ENCODE data around the gene CPNE7.

CPNE7 gene

DNA sequence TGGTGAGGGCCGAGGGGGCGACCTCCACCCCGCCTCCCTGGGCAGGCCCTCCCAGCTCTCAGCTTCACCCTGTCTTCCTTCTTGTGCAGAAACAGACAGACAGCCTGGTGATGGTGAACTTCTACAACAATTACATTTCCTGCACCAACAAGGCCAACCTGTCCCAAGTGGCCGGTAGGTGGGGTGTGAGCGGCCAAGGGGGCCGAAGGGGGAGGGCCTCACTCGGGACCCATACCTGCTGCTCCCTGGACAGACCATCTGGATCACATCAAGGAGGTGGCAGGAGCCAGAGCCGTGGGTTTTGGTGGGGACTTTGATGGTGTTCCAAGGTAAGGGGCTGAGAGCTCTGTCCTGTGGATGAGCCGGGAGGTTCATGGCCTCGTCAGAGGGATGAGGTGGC lies 61.8 kb downstream of the CPNE7 start:
- Histone ChIP-seq H3K27ac (ENCODE audit: low read depth, low read length) (no peak overlapping the region), H3K4me1 (ENCODE audit: control insufficient read depth in 5 of 5, insufficient read depth in 5 of 5, low read length in 5 of 5) (peaks cover 0 to 17% (median 11%) of the 10 kb centered on the region in 5 donors), H3K4me3 (ENCODE audit: low read depth in 1 of 5, low read length in 5 of 5) (no peak overlapping the region), H3K36me3 (ENCODE audit: control insufficient read depth in 5 of 5, insufficient read depth in 5 of 5, low read length in 5 of 5) (no peaks in the 10 kb centered on the region), H3K9ac (ENCODE audit: low read length in 5 of 5) (no peak overlapping the region), H3K27me3 (ENCODE audit: control insufficient read depth in 5 of 5, insufficient read depth in 4 of 5, low read length in 5 of 5) (peaks cover 15 to 33% (median 29%) of the 10 kb centered on the region in 5 donors), H3K9me3 (ENCODE audit: control insufficient read depth in 5 of 5, low read length in 5 of 5) (peaks cover 0 to 3% (median 0%) of the 10 kb centered on the region in 5 donors)

DNA sequence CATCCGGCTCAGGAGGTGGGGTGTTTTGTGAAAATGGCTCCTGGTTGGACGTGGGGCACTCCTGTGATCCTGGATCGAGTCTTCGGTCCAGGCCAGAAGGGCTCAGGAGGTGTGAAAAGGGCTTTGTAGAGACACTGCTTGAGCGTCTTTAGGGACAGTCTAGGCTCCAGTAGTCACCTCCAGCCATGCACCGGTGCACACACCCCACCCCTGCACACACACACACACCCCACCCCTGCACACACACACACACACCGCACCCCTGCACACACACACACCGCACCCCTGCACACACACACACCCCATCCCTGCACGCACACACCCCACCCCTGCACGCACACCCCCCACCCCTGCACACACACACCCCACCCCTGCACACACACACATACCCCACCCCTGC lies 62.9 kb downstream of the CPNE7 start:
- Histone ChIP-seq H3K9me3 (ENCODE audit: control insufficient read depth in 5 of 5, low read length in 5 of 5) (peaks cover 0 to 3% (median 0%) of the 10 kb centered on the region in 5 donors), H3K9ac (ENCODE audit: low read length in 5 of 5) (no peak overlapping the region)

DNA sequence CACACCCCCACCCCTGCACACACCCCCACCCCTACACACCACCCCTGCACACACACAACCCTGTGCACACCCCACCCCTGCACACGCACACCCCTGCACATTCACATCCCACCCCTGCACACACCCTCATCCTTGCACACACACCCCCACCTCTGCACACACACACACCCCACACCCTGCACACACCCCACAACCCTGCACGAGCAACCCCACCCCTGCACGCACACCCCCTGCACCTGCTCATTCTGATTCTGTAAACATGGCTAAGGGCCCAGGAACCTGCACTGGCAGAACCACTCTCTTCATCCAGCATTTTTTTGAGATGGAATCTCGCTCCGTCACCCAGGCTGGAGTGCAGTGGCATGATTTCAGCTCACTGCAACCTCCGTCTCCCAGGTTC lies 63.8 kb downstream of the CPNE7 start:
- H3K36me3 ChIP-seq (ENCODE audit: control insufficient read depth in 5 of 5, insufficient read depth in 5 of 5, low read length in 5 of 5) = peaks cover 0 to 4% (median under 1%) of the 10 kb centered on the region in 5 donors
- peaks cover 0 to 3% (median 0%) of the 10 kb centered on the region in 5 donors for H3K9me3 ChIP-seq (ENCODE audit: control insufficient read depth in 5 of 5, low read length in 5 of 5)
- no peak overlapping the region for H3K27ac ChIP-seq (ENCODE audit: low read depth, low read length)
- peaks cover 4 to 21% (median 18%) of the 10 kb centered on the region in 5 donors for H3K27me3 ChIP-seq (ENCODE audit: control insufficient read depth in 5 of 5, insufficient read depth in 4 of 5, low read length in 5 of 5)
- no peak overlapping the region for H3K4me3 ChIP-seq (ENCODE audit: low read depth in 1 of 5, low read length in 5 of 5)
- H3K9ac ChIP-seq (ENCODE audit: low read length in 5 of 5) = no peak overlapping the region
- H3K4me1 ChIP-seq (ENCODE audit: control insufficient read depth in 5 of 5, insufficient read depth in 5 of 5, low read length in 5 of 5) = peaks cover 0 to 17% (median 11%) of the 10 kb centered on the region in 5 donors

More for the DNA sequence above, 62.9 kb downstream of the CPNE7 start:
- Histone ChIP-seq H3K27ac (ENCODE audit: low read depth, low read length) (no peak overlapping the region), H3K27me3 (ENCODE audit: control insufficient read depth in 5 of 5, insufficient read depth in 4 of 5, low read length in 5 of 5) (peaks cover 9 to 23% (median 19%) of the 10 kb centered on the region in 5 donors), H3K4me3 (ENCODE audit: low read depth in 1 of 5, low read length in 5 of 5) (no peak overlapping the region), H3K36me3 (ENCODE audit: control insufficient read depth in 5 of 5, insufficient read depth in 5 of 5, low read length in 5 of 5) (no peaks in the 10 kb centered on the region), H3K4me1 (ENCODE audit: control insufficient read depth in 5 of 5, insufficient read depth in 5 of 5, low read length in 5 of 5) (peaks cover 0 to 17% (median 11%) of the 10 kb centered on the region in 5 donors)

DNA sequence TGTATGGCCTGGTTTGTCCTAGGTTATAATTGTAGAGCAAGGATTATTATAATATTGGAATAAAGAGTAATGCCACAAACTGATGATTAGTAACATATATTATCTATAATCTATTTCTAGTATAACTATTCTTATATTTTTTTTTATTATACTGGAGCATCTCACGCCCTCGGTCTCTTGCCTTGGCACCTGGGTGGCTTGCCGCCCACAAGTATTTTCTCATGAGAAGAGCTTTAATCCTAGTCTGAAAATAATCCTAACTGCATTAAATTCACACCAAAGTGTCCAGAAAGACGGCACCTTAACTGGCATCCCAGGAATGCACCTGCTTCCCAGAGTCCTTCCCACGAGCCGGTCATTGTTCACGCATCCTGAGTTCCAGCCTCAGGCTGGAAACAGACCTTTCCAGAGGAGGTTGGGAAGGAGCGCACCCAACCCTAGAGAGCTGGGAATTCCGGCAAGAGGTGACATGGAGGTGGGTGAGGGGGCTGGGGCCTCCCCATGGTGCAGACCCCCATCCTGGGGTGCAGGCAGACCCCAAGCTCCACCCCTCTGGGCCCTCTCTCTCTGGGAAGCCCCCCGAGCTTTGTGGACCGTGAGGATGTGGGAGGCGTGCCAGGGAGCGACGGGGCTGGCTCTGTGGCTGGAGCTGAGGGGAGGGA lies 66.0 kb downstream of the CPNE7 start:
- H3K27ac ChIP-seq (ENCODE audit: low read depth, low read length) = no peak overlapping the region
- H3K36me3 ChIP-seq (ENCODE audit: control insufficient read depth in 5 of 5, insufficient read depth in 5 of 5, low read length in 5 of 5) = peaks cover 0 to 26% (median 23%) of the 10 kb centered on the region in 5 donors
- peak overlapping the region in 1 of 5 donors; percentile 17 for H3K9ac ChIP-seq (ENCODE audit: low read length in 5 of 5)
- H3K27me3 ChIP-seq (ENCODE audit: control insufficient read depth in 5 of 5, insufficient read depth in 4 of 5, low read length in 5 of 5) = peaks cover 0 to 13% (median 8%) of the 10 kb centered on the region in 5 donors
- no peaks in the 10 kb centered on the region for H3K9me3 ChIP-seq (ENCODE audit: control insufficient read depth in 5 of 5, low read length in 5 of 5)
- peaks cover 0 to 19% (median 11%) of the 10 kb centered on the region in 5 donors for H3K4me1 ChIP-seq (ENCODE audit: control insufficient read depth in 5 of 5, insufficient read depth in 5 of 5, low read length in 5 of 5)
- peak overlapping the region in 2 of 5 donors; percentile 49 to 60 for H3K4me3 ChIP-seq (ENCODE audit: low read depth in 1 of 5, low read length in 5 of 5)

DNA sequence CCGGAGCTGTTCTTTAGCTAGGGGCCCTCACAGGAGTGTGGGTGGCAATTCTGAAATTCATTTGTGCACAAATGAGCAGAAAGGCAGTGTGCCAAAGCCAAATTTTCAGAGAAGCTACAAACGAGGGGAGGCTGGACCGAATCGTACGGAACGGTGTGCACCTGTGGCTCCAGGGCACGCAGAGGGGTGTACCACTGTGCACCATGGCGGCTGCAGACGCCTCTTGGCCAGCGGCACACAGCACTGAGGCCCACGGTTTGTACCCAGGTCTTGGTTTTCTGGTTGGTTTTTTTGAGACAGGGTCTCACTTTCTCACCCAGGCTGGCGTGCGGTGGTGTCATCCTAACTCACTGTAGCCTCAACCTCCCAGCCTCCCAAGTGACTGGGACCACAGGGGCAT lies 67.0 kb downstream of the CPNE7 start:
- no peak overlapping the region for H3K27ac ChIP-seq (ENCODE audit: low read depth, low read length)
- H3K27me3 ChIP-seq (ENCODE audit: control insufficient read depth in 5 of 5, insufficient read depth in 4 of 5, low read length in 5 of 5) = peaks cover 0 to 5% (median 0%) of the 10 kb centered on the region in 5 donors
- H3K4me1 ChIP-seq (ENCODE audit: control insufficient read depth in 5 of 5, insufficient read depth in 5 of 5, low read length in 5 of 5) = peaks cover 0 to 19% (median 11%) of the 10 kb centered on the region in 5 donors
- peaks cover 0 to 34% (median 31%) of the 10 kb centered on the region in 5 donors for H3K36me3 ChIP-seq (ENCODE audit: control insufficient read depth in 5 of 5, insufficient read depth in 5 of 5, low read length in 5 of 5)
- H3K9me3 ChIP-seq (ENCODE audit: control insufficient read depth in 5 of 5, low read length in 5 of 5) = no peaks in the 10 kb centered on the region
- no peak overlapping the region for H3K4me3 ChIP-seq (ENCODE audit: low read depth in 1 of 5, low read length in 5 of 5)
- H3K9ac ChIP-seq (ENCODE audit: low read length in 5 of 5) = no peak overlapping the region

DNA sequence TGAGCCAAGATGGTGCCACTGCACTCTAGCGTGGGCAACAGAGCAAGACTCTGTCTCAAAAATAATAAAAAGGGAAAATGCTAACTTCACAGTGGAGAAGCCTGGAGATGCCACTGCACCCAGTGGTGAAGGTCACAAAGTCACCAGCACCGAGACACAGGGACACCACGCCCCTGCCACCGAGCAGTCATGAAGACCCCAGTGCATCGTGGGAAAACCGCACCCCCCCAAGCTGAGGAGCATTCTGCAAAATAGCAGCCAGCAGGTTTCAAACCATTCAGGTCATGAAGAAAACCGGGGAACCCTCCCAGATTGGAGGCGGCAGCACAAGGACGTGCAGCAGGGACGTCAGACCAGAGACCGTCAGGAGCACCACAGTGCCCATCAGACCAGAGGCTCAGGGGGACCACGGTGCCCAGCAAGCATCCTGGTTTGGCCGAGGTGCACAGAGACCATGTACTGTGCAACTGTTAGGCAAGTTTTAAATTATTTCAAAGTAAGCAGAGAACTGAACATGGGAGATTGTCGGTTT lies 68.3 kb downstream of the CPNE7 start:
- Histone ChIP-seq H3K27ac (ENCODE audit: low read depth, low read length) (no peak overlapping the region), H3K9ac (ENCODE audit: low read length in 5 of 5) (no peak overlapping the region), H3K9me3 (ENCODE audit: control insufficient read depth in 5 of 5, low read length in 5 of 5) (no peaks in the 10 kb centered on the region), H3K4me3 (ENCODE audit: low read depth in 1 of 5, low read length in 5 of 5) (no peak overlapping the region), H3K4me1 (ENCODE audit: control insufficient read depth in 5 of 5, insufficient read depth in 5 of 5, low read length in 5 of 5) (peaks cover 0 to 19% (median 11%) of the 10 kb centered on the region in 5 donors), H3K27me3 (ENCODE audit: control insufficient read depth in 5 of 5, insufficient read depth in 4 of 5, low read length in 5 of 5) (peaks cover 0 to 3% (median 0%) of the 10 kb centered on the region in 5 donors), H3K36me3 (ENCODE audit: control insufficient read depth in 5 of 5, insufficient read depth in 5 of 5, low read length in 5 of 5) (peaks cover 0 to 38% (median 36%) of the 10 kb centered on the region in 5 donors)

DNA sequence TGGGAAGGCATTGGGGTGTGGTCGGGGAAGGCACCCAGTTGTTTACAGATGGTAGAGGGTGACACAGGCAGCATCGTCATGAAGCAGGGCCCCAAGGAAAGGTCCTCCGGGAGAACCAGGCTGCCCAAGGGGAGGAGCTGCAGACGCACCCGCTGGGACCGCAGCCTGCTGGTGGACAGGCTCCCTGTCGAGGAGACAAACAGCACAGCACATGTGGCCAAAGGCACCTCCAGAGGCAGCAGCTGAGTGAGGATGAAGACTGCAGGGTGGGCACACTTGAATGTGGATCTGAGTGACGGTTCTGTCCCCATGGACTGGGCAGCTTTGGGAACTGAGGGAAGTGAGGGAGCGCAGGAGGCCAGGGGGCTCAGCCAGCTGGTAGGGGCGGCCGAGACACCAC lies 69.6 kb downstream of the CPNE7 start:
- Histone ChIP-seq H3K27ac (ENCODE audit: low read depth, low read length) (no peak overlapping the region), H3K4me1 (ENCODE audit: control insufficient read depth in 5 of 5, insufficient read depth in 5 of 5, low read length in 5 of 5) (peaks cover 0 to 18% (median 10%) of the 10 kb centered on the region in 5 donors), H3K9ac (ENCODE audit: low read length in 5 of 5) (no peak overlapping the region), H3K36me3 (ENCODE audit: control insufficient read depth in 5 of 5, insufficient read depth in 5 of 5, low read length in 5 of 5) (peaks cover 0 to 47% (median 37%) of the 10 kb centered on the region in 5 donors), H3K27me3 (ENCODE audit: control insufficient read depth in 5 of 5, insufficient read depth in 4 of 5, low read length in 5 of 5) (peaks cover 0 to 3% (median 0%) of the 10 kb centered on the region in 5 donors), H3K4me3 (ENCODE audit: low read depth in 1 of 5, low read length in 5 of 5) (no peak overlapping the region), H3K9me3 (ENCODE audit: control insufficient read depth in 5 of 5, low read length in 5 of 5) (no peaks in the 10 kb centered on the region)

DNA sequence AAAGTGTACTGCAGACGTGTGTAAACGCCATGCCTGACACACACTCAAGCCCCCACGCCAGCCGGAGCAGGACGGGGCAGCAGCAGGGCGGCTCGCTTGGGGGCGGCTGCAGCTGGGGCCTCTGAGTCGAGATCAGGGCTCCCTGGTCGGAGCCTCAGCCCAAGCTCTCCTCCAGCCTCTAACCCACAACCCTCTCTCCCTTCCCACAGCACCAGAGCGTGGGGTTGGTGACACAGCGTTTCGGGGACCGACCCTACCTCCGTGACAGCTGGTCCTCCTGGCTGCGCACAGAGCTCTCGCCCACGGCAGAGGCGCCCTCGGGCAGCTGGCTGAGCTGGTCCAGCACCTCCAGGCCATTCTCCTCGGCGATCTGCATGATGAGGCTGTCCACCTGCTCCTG lies 70.7 kb downstream of the CPNE7 start:
- Histone ChIP-seq H3K27ac (ENCODE audit: low read depth, low read length) (no peak overlapping the region), H3K9ac (ENCODE audit: low read length in 5 of 5) (no peak overlapping the region), H3K27me3 (ENCODE audit: control insufficient read depth in 5 of 5, insufficient read depth in 4 of 5, low read length in 5 of 5) (peaks cover 0 to 3% (median 0%) of the 10 kb centered on the region in 5 donors), H3K4me3 (ENCODE audit: low read depth in 1 of 5, low read length in 5 of 5) (no peak overlapping the region), H3K4me1 (ENCODE audit: control insufficient read depth in 5 of 5, insufficient read depth in 5 of 5, low read length in 5 of 5) (peaks cover 0 to 6% (median 0%) of the 10 kb centered on the region in 5 donors), H3K9me3 (ENCODE audit: control insufficient read depth in 5 of 5, low read length in 5 of 5) (no peaks in the 10 kb centered on the region), H3K36me3 (ENCODE audit: control insufficient read depth in 5 of 5, insufficient read depth in 5 of 5, low read length in 5 of 5) (peaks cover 0 to 56% (median 43%) of the 10 kb centered on the region in 5 donors)
